ENCODE measurements around the gene CHEK2.
A peak's percentile ranks its signal among the peaks of the same experiment; 100 is the strongest.

The CHEK2 gene

DNA sequence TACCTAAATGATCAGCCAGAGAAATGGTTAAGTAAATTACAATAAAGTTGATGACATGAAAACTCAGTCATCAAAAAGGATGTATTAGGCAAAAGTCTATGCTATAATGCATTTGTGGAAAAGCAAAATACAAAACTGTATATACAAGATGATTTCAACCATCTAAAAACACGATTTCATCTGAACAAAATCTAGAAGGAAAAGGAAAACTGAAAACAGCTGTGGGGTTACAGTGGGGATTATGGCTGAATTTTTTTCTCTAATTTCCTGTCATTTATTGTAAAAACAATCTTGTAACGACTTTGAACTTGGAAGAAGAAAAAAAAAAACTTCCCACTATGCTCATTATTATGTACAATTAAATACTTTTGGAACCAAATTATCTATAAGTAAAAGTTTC, 30.3 kb downstream of the CHEK2 start:
- TF ChIP-seq, protein P1, sequence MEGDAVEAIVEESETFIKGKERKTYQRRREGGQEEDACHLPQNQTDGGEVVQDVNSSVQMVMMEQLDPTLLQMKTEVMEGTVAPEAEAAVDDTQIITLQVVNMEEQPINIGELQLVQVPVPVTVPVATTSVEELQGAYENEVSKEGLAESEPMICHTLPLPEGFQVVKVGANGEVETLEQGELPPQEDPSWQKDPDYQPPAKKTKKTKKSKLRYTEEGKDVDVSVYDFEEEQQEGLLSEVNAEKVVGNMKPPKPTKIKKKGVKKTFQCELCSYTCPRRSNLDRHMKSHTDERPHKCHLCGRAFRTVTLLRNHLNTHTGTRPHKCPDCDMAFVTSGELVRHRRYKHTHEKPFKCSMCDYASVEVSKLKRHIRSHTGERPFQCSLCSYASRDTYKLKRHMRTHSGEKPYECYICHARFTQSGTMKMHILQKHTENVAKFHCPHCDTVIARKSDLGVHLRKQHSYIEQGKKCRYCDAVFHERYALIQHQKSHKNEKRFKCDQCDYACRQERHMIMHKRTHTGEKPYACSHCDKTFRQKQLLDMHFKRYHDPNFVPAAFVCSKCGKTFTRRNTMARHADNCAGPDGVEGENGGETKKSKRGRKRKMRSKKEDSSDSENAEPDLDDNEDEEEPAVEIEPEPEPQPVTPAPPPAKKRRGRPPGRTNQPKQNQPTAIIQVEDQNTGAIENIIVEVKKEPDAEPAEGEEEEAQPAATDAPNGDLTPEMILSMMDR (IDR thresholded peaks at IDR 0.05), result no peak
- no peak overlapping the region for H3K4me3 ChIP-seq (ENCODE audit: low read depth, low read length)
- H3K27me3 ChIP-seq (ENCODE audit: control insufficient read depth, insufficient read depth, low read length), result no peaks in the 10 kb centered on the region
- no peaks in the 10 kb centered on the region for H3K36me3 ChIP-seq (ENCODE audit: control insufficient read depth, insufficient read depth, low read length)
- no peak overlapping the region for H3K9ac ChIP-seq
- H3K9me3 ChIP-seq (ENCODE audit: control insufficient read depth, low read length), result no peaks in the 10 kb centered on the region
- no peak overlapping the region for H3K4me2 ChIP-seq (ENCODE audit: low read length)
- H3K79me2 ChIP-seq, result no peaks in the 10 kb centered on the region
- H2AFZ ChIP-seq, result no peak overlapping the region
- H3K27ac ChIP-seq, result no peak overlapping the region
- H3K4me1 ChIP-seq, result no peaks in the 10 kb centered on the region

DNA sequence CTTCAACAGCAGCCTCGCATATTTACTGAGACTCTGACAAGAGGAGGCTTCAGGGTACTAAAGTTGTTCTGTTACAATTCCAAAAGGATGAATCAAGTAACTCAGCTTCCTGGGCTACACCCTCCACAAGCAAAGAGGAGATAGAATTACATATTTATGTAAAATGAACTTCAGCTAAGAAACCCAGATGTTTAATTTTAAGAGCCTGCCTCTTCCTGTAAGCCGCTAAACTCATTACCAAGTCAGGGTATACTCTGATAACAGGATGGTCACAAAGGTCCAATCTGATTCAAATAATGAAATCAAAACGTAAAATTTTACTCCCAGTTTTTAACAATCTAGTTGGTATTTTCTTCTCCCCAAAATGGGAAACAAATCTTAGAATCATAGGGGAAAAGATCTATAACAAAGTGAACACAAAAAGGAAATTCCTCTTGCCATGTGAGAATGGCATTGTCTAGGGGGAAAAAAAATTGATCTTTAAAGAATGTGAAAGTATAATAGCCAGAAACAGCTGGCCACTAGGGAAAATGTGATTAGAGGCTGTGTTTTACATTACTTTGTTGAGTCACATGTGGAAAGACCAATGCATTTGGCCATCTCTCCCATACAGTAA, 30.9 kb downstream of the CHEK2 start:
- Histone ChIP-seq H3K27ac (no peak overlapping the region), H3K4me3 (ENCODE audit: low read depth, low read length) (no peak overlapping the region), H3K9ac (no peak overlapping the region), H3K4me2 (ENCODE audit: low read length) (no peak overlapping the region), H3K4me1 (no peaks in the 10 kb centered on the region), H3K9me3 (ENCODE audit: control insufficient read depth, low read length) (no peaks in the 10 kb centered on the region), H3K79me2 (no peaks in the 10 kb centered on the region), H3K27me3 (ENCODE audit: control insufficient read depth, insufficient read depth, low read length) (no peaks in the 10 kb centered on the region), H2AFZ (peak overlapping the region; percentile 50), H3K36me3 (ENCODE audit: control insufficient read depth, insufficient read depth, low read length) (no peaks in the 10 kb centered on the region)
- TF ChIP-seq, protein P1 (IDR thresholded peaks at IDR 0.05), result no peak

DNA sequence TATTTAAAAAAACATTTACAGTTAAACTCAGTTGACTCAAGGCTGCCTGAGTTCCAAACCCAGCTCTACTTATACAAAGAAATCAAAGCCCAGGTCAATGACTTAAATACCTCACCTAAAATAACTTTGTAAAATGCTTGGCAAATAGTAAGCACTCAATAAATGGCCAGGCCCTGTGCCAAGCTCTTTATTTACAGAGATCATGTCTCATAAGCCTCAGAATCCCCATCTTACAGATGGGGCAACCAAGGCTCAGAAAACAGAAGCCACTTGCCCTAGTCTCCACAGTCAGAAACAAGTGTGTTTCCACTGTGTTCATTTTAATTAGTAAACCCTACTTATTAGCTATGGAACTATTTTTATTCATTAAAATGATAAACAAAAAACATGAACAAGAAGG, 31.5 kb downstream of the CHEK2 start:
- Histone ChIP-seq H3K36me3 (ENCODE audit: control insufficient read depth, insufficient read depth, low read length) (no peaks in the 10 kb centered on the region), H3K4me3 (ENCODE audit: low read depth, low read length) (no peak overlapping the region), H2AFZ (peak overlapping the region; percentile 50), H3K9me3 (ENCODE audit: control insufficient read depth, low read length) (no peaks in the 10 kb centered on the region), H3K4me1 (no peaks in the 10 kb centered on the region), H3K9ac (no peak overlapping the region), H3K27me3 (ENCODE audit: control insufficient read depth, insufficient read depth, low read length) (no peaks in the 10 kb centered on the region), H3K27ac (no peak overlapping the region), H3K4me2 (ENCODE audit: low read length) (no peak overlapping the region), H3K79me2 (no peaks in the 10 kb centered on the region)
- TF ChIP-seq, protein P1 (IDR thresholded peaks at IDR 0.05), result no peak

DNA sequence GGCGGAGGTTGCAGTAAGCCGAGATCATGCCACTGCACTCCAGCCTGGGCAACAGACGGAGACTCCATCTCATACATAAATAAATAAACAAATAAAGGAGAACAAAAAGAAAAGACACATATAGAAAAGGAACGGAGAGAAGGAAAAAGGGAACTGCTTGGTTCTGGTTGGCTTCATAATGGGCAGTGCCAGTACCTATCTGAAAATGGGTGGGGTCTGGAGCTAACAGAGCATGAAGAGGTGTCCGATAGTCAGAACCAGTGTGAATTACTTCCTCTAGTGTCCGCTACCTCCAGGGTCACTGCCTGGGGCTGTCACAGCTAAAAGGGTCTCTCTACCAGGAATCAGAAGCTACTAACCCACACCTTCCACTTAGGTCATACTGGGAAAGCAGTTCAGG, 34.8 kb downstream of the CHEK2 start:
- H3K27ac ChIP-seq, result no peak overlapping the region
- no peaks in the 10 kb centered on the region for H3K9me3 ChIP-seq (ENCODE audit: control insufficient read depth, low read length)
- TF ChIP-seq, protein P1 (IDR thresholded peaks at IDR 0.05), result no peak
- no peaks in the 10 kb centered on the region for H3K36me3 ChIP-seq (ENCODE audit: control insufficient read depth, insufficient read depth, low read length)
- H3K4me1 ChIP-seq, result no peaks in the 10 kb centered on the region
- H2AFZ ChIP-seq, result no peak overlapping the region
- no peaks in the 10 kb centered on the region for H3K27me3 ChIP-seq (ENCODE audit: control insufficient read depth, insufficient read depth, low read length)
- no peak overlapping the region for H3K4me3 ChIP-seq (ENCODE audit: low read depth, low read length)
- H3K79me2 ChIP-seq, result no peaks in the 10 kb centered on the region
- no peak overlapping the region for H3K9ac ChIP-seq
- no peak overlapping the region for H3K4me2 ChIP-seq (ENCODE audit: low read length)

DNA sequence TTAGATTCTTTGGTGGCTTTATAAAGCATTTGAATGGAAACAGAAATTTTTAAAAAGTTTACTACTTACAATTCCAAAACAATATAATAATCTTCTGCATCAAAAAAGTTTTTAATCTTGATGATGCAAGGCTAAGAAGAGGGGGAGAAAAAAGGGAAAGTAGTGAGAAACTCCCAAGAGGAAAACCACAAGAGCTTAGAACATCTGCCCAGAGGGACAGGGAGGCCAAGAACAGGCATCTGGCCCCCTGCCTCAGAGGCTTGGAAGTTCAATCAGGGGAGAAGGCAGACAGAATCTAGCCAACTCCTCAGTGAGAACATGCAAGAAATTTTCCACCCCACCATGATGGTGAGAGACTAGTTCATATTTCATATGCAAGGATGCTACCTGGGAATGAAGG, 38.2 kb downstream of the CHEK2 start:
- TF ChIP-seq, protein P1 (IDR thresholded peaks at IDR 0.05), result no peak
- no peaks in the 10 kb centered on the region for H3K36me3 ChIP-seq (ENCODE audit: control insufficient read depth, insufficient read depth, low read length)

More for the DNA sequence above, 38.2 kb downstream of the CHEK2 start:
- H3K4me1 ChIP-seq, result no peaks in the 10 kb centered on the region
- no peaks in the 10 kb centered on the region for H3K27me3 ChIP-seq (ENCODE audit: control insufficient read depth, insufficient read depth, low read length)
- H3K79me2 ChIP-seq, result no peaks in the 10 kb centered on the region
- H2AFZ ChIP-seq, result no peak overlapping the region
- no peak overlapping the region for H3K4me2 ChIP-seq (ENCODE audit: low read length)
- H3K4me3 ChIP-seq (ENCODE audit: low read depth, low read length), result no peak overlapping the region
- no peak overlapping the region for H3K9ac ChIP-seq
- H3K27ac ChIP-seq, result no peak overlapping the region
- H3K9me3 ChIP-seq (ENCODE audit: control insufficient read depth, low read length), result no peaks in the 10 kb centered on the region
